HS-27A (cell line): ENCODE results near the gene IGF1R.

Experiments
- DNase-seq: peaks from one replicate; pipeline ENCODE4 v3.0.0-alpha.2; 2012; ENCODE audit warnings: low read depth, missing footprints

IGF1R gene

GRCh38 chr15:98745650-98746374 lies 97.5 kb downstream of the IGF1R start:
- no peak for DNase-seq

- DNase-seq: no peak
Measured at GRCh38 chr15:98746375-98747155, 98.2 kb downstream of the IGF1R start.

- DNase-seq: no peak
Measured at GRCh38 chr15:98751767-98752166, 103.4 kb downstream of the IGF1R start.

- DNase-seq: no peak
Measured at GRCh38 chr15:98753726-98754656, 105.7 kb downstream of the IGF1R start.

GRCh38 chr15:98754657-98755022 lies 106.3 kb downstream of the IGF1R start:
- no peak for DNase-seq

- no peak for DNase-seq
Measured at GRCh38 chr15:98755138-98755537, 106.8 kb downstream of the IGF1R start.

GRCh38 chr15:98755781-98756180 lies 107.4 kb downstream of the IGF1R start:
- DNase-seq: no peak

- no peak for DNase-seq
Measured at GRCh38 chr15:98758224-98758623, 109.9 kb downstream of the IGF1R start.

GRCh38 chr15:98759277-98759676 lies 110.9 kb downstream of the IGF1R start:
- DNase-seq: no peak

GRCh38 chr15:98760112-98760826 lies 111.9 kb downstream of the IGF1R start:
- no peak for DNase-seq

- no peak for DNase-seq
Measured at GRCh38 chr15:98760975-98761374, 112.6 kb downstream of the IGF1R start.

- no peak for DNase-seq
Measured at GRCh38 chr15:98763179-98763578, 114.8 kb downstream of the IGF1R start.

- DNase-seq: no peak
Measured at GRCh38 chr15:98764291-98764690, 116.0 kb downstream of the IGF1R start.

GRCh38 chr15:98765610-98766009 lies 117.3 kb downstream of the IGF1R start:
- no peak for DNase-seq

- DNase-seq: no peak
Measured at GRCh38 chr15:98767692-98768091, 119.4 kb downstream of the IGF1R start.

- DNase-seq: no peak
Measured at GRCh38 chr15:98769867-98770266, 121.5 kb downstream of the IGF1R start.

- no peak for DNase-seq
Measured at GRCh38 chr15:98770984-98771383, 122.6 kb downstream of the IGF1R start.

- no peak for DNase-seq
Measured at GRCh38 chr15:98771541-98771940, 123.2 kb downstream of the IGF1R start.

GRCh38 chr15:98772895-98773294 lies 124.6 kb downstream of the IGF1R start:
- DNase-seq: no peak

GRCh38 chr15:98773616-98774015 lies 125.3 kb downstream of the IGF1R start:
- no peak for DNase-seq

GRCh38 chr15:98774756-98775497 lies 126.6 kb downstream of the IGF1R start:
- DNase-seq: no peak
